ENCODE measurements around the gene BRI3BP.

The BRI3BP gene, protein sequence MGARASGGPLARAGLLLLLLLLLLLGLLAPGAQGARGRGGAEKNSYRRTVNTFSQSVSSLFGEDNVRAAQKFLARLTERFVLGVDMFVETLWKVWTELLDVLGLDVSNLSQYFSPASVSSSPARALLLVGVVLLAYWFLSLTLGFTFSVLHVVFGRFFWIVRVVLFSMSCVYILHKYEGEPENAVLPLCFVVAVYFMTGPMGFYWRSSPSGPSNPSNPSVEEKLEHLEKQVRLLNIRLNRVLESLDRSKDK

DNA sequence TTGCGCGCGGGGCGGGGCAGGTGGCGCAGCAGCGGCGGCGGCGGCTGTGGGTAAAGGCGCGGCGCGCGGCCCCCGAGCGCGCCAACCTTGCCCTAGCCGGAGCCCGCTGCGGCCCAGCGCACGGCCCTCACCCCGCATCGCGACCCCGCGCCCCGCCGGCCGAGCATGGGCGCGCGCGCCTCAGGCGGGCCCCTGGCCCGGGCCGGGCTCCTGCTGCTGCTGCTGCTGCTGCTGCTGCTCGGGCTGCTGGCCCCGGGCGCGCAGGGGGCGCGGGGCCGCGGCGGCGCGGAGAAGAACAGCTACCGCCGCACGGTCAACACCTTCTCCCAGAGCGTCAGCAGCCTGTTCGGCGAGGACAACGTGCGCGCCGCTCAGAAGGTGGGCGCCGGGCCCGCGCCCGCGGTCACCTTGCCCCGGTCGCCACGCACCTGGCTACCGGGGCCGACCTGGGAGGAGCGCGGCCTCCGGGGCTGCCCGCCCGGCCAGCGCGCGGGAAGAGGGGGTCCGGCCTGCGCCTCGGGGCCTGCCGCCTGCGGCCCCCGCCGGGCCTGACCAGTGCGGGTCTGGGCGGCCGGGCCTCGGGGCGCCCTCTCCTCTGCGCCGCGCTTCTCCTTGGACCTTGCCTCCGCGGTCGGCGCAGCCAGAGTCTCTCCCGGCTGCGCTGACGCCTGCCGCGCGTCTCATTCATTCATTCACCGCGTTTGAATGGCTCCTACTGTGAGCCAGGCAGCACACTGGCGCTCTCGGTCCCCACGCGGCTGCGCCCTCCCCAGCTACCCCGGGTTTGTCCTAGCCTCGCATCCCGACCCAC lies at the start of gene BRI3BP:
BRI3BP (plus strand) TSS at position 20 of the 811 bp plus-strand sequence; CDS start at position 166, 146 bp downstream.
- DNase-seq (ENCODE audit: low read depth) = no peak

DNA sequence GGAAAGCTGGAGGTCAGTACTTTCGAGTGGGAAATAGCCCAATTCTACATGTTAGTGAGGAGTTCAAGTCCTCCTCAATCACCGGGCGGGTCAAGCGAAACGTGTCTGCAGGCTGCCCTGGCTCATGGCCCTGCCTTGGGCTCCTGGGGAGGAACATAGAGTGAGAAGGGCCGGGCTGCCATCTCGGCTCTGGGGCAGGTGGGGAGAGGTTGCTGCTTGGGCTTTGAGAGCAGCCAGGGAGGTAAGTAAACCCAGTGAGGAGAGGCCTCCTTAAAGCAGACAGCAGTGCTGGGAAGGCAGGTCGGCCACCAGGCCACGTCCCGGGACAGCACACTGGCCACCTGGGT lies 47.0 kb upstream of the BRI3BP start:
- DNase-seq (ENCODE audit: low read depth) = no peak

DNA sequence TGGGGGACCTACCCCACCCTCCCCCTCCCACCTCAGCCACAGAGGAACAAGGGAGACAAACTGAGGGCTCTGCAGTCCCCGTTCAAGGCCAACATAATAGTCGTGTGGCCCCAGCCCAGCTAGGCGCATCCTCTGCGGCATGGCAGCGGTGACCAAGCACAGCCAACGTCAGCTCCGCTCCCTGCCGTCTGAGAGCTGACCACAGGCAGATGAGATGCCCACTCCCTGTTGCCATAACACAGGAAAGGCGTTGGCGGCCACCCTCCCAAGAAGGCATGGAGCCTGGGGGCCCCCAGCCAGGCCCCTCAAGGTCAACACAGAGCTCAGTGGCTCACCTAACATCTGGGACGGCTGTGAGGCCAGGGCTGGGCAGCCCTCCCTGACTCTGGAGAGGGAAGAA lies 46.4 kb upstream of the BRI3BP start:
- no peak for DNase-seq (ENCODE audit: low read depth)

DNA sequence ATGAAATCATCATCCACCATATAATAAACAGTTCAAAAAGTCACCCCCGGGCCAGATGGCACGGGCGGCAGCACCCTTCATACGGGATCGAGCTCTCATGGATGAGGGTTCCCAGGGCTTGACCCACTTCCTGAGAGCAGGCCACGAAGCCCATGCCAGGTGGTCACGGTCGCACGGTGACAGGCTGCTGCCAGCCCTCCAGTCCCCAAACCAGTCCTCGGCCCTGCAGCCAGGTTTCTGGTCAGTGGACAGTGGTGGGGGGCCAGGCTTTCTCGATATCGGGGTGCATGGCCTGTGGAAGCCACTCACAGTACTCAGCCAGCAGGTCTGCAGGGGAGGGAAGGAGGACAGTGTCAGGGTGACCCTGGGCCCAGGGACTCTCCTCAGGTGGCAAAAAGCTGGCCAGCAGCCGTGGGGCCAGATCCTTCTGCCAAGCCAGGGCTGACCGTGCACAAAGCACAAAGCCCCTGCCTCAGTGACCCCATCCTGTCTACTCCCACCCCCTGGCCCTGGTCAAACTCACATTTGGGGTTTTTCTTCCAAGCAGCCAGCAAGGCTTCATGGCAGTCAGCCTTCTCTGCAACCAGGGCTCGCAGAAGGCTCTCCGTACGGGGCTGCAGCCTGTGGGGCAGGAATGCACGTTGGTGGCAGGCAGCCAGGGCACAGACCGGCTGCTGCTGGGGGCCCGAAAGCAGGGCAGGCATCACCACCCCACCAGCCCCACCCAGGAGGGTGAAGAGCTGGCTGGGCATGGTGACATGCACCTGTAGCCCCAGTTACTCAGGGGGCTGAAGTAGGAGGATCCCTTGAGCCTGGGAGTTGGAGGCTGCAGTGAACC lies 45.7 kb upstream of the BRI3BP start:
- no peak for DNase-seq (ENCODE audit: low read depth)

GRCh38 chr12:124949066-124949465 lies 44.4 kb upstream of the BRI3BP start:
- no peak for DNase-seq (ENCODE audit: low read depth)

DNA sequence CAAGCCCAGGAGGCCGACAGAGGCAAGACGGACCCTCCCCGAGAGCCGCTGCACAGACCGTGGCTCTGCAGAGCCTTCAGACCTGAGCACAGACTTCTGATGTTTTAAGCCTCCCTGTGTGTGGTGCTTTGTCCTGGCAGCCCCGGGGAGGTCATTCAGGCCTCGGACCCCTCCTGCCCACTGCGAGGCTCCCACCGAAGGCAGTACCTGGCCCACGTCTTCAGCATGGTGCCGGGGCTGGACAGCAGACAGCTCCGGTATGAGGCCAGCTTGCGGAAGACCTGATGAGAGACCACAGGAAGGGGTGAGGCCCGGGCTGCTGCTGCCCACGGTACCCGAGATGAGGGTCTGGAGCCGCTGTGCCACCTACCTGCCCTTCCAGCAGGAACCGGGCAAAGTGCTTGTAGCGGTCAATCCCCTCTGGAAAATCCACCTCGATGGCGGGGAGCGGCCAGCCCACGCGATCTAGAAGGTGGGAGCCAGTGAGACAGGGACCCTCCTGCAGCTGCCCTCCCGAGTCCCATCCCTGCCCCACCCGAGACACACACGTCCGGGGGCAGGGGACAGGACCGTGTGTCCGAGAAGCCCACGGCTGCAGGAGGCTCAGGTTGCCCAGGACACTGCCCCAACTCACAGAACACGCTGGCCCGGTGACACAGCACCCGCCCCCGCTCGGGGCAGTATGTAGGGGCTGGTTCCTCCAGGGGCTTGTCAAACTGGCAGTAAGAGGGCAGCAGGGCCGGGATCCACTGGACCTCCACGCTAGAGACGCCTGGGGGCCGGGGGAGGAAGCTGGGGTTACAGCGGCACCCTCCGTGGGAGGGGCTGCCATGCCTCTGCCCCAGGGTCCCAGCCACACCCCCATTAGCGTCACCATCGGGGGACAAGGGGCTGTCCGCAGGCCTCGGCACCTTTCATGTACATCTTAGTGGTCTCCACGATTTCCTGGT lies 43.4 kb upstream of the BRI3BP start:
- no peak for DNase-seq (ENCODE audit: low read depth)

GRCh38 chr12:124952295-124952694 lies 41.1 kb upstream of the BRI3BP start:
- DNase-seq (ENCODE audit: low read depth) = no peak

DNA sequence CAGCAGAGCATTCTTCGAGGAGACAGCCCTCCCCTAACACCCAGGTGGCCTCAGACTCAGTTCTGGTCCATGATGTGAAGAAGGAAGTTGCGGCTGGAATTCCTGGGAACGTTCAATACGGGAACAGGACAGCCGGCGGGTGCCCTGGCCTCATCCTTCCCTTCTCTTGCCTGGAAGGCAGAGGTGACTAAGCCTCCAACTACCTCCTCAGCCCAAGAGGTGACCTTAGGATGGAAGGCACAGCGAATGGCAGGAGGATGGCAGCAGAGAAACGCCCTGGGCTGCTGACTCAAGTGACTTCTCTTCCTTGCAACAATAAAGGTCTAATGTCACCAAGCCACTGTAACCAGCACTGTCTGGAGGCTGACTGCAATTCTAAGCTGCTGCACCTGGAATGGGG lies 40.6 kb upstream of the BRI3BP start:
- DNase-seq (ENCODE audit: low read depth) = no peak

DNA sequence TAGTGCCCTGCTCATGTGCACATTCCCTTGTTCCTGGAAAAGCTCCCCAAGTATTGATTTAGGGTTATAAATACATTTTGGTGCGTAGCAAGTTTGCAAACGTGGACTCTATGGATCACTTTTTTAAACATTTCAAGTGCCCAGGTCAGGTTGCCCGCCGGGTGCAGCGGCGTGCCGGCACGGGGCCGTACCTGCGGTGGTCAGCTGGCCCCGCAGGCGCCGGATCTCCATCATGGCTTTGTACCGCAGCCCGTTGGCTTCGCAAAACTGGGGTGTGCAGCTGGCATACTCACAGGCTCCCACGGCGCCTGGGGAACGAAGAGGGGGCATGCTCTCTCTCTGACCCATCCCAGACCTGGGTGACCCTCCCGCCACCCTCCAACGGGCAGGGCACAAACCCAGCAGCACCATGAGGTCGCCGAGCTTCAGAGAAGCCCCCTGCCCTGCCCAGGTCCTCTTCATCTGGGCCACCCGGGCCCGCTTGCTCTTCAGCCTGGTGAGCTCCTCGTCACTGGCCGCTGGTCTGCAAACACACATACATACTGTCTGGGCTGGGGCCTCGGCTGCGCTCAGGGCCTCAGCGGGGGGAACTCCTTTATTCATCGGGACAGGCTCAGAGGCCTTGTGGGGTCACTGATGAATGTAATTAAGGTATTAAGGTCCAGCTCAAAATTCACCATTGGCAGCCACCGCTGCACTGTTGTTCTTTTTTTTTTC lies 39.6 kb upstream of the BRI3BP start:
- no peak for DNase-seq (ENCODE audit: low read depth)

GRCh38 chr12:124954771-124955170 lies 38.7 kb upstream of the BRI3BP start:
- DNase-seq (ENCODE audit: low read depth) = no peak

DNA sequence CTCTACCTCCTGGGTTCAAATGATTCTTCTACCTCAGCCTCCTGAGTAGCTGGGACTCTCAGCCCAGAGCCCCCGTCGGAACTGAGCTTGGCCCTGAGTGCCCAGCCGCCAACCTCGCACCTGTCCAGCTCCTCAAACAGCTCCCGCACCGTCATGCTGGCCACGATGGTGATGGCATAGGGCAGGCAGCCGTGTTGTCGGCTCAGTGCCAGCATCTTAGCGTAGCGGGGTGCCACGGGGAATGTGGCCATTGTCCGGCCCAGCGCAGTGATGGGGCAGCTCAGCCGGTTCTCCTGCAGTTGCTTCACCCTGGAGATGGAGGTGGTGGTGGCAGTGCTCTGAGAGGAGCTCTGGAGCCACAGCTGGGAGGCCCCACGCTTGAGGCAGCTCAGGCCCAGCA lies 36.9 kb upstream of the BRI3BP start:
- no peak for DNase-seq (ENCODE audit: low read depth)

DNA sequence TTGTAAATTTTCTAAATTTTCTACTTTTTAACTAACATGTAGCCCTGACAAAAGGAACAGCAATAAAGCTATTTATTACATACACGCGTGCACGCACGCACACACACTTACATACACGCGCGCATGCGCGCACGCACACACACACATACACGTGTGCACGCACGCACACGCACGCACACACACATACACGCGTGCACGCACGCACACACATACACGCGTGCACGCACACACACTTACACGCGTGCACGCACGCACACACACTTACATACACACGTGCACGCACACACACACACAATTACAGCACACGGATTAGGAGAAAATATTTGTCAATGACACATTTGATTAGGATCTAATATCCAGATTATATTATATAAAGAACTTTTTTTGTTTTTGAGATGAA lies 32.4 kb upstream of the BRI3BP start:
- no peak for DNase-seq (ENCODE audit: low read depth)

DNA sequence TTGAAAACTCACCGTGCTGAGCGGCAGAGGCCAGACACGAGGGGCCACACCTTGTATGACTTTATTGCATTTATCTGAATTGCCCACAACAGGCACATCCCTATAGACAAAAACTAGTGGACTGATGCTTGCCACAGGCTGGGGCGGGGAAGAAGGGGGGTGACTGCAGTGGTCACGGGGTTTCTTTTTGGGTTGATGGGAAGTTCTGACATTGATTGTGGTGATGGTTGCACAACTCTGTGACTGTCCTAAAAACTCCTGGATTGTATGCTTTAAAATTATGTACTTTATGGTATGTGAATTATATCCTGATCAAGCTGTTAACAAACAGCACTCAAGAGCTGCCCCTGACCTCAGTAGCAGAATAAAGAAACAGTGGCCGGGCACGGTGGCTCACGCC lies 30.2 kb upstream of the BRI3BP start:
- no peak for DNase-seq (ENCODE audit: low read depth)

GRCh38 chr12:124964251-124964650 lies 29.2 kb upstream of the BRI3BP start:
- DNase-seq (ENCODE audit: low read depth) = no peak

- DNase-seq (ENCODE audit: low read depth) = no peak
Measured at GRCh38 chr12:124964836-124965462, 28.5 kb upstream of the BRI3BP start.

- no peak for DNase-seq (ENCODE audit: low read depth)
Measured at GRCh38 chr12:124967016-124967739, 26.3 kb upstream of the BRI3BP start.

DNA sequence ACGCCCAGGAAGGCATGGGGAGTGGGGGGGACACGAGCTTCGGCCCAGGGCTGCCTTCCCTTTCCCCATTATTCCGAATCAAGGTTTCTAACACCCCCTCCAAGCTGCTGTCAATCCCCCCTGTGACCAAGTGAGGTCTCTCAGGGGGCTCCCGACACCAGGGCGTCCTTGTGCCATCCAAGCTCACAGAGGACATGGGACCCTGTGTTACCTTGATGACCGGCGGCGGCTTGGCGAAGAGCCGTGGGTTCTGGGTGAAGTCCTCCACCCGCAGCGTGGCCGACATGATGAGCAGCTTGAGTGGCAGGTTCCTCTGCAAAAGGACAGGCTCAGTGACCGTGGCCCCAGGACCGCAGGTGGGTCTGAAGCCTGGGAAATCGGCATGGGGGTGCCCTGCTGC lies 24.8 kb upstream of the BRI3BP start:
- no peak for DNase-seq (ENCODE audit: low read depth)

DNA sequence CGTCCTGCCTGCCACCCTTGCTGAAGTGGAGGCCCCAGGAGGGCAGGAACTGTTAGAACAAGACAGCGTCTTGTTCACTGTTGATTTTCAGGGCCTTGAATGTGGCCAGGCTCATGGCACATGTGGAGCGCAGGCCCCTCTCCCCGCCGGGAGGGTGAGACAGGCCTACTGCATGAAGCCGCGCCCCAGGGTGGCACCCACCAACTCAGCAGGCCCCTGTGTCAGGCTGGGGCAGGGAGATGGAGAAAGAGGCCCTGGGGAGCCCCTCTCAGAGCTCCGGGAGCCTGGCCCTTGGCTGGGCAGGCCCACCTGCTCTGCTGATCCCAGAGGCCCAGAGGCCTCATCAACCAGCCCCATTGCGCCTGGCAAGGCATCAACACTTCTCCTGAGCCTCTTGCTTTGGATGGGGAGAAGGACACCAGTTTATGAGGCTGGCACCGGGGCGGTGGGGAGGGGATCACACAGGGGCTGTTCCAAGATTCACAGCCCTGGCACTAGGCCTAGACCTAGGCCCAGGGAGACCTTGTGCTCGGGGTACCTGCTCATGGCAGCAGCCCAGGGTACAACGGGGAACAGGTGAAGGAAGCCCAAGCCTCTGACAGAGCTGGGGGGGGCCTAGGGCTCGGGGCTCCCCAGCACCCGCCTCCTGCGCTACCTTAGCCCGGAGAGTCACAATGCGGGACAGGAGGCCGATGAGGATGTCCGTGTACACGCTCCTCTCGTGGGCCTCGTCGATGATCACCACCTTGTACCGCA lies 22.6 kb upstream of the BRI3BP start:
- no peak for DNase-seq (ENCODE audit: low read depth)

- DNase-seq (ENCODE audit: low read depth) = no peak
Measured at GRCh38 chr12:124971603-124972002, 21.8 kb upstream of the BRI3BP start.
